ENCODE measurements around the gene TOMT. TPM values are rescaled to one million over a fixed set of nuclear protein-coding genes. Genes with fewer than 3 reads are reported as not detected.

Gene TOMT
- total RNA-seq, 1 donor from 2014 or later = not detected

- H3K36me3 Mint-ChIP-seq (ENCODE audit: unreplicated experiment) = no peaks in the 10 kb centered on the region
- H3K27ac Mint-ChIP-seq (ENCODE audit: unreplicated experiment) = no peak overlapping the region
- peaks cover 2% of the 10 kb centered on the region for H3K27me3 Mint-ChIP-seq (ENCODE audit: unreplicated experiment)
- H3K4me1 Mint-ChIP-seq (ENCODE audit: low read depth, unreplicated experiment) = no peaks in the 10 kb centered on the region
- no peaks in the 10 kb centered on the region for H3K9me3 Mint-ChIP-seq (ENCODE audit: unreplicated experiment)
- no peak overlapping the region for H3K4me3 Mint-ChIP-seq (ENCODE audit: unreplicated experiment)
- DNase-seq = no peak
- no peak for TF ChIP-seq CTCF (IDR thresholded peaks at IDR 0.05; ENCODE audit: partially characterized antibody, unreplicated experiment)
These were observed 50.0 kb downstream of the TOMT start for GRCh38 chr11:72155751-72156150.

- Mint-ChIP-seq H3K27ac (ENCODE audit: unreplicated experiment) (no peak overlapping the region), H3K4me1 (ENCODE audit: low read depth, unreplicated experiment) (no peaks in the 10 kb centered on the region), H3K36me3 (ENCODE audit: unreplicated experiment) (no peaks in the 10 kb centered on the region), H3K9me3 (ENCODE audit: unreplicated experiment) (no peaks in the 10 kb centered on the region), H3K27me3 (ENCODE audit: unreplicated experiment) (peaks cover 2% of the 10 kb centered on the region), H3K4me3 (ENCODE audit: unreplicated experiment) (no peak overlapping the region)
- no peak for DNase-seq
- no peak for TF ChIP-seq CTCF (IDR thresholded peaks at IDR 0.05; ENCODE audit: partially characterized antibody, unreplicated experiment)
These were observed 51.4 kb downstream of the TOMT start for GRCh38 chr11:72157131-72157530.

Small RNA genes lying within 50 kb of the gene (microRNA-seq; reads per million reads assigned to microRNA genes)
- gene MIR3165 (ENCODE audit: unreplicated experiment) = 0.55 reads per million

Other genes with a start within 250 kb of the TOMT start
- not detected for gene DEFB131B, start 227.5 kb upstream of the TOMT start, total RNA-seq (ENCODE audit: unreplicated experiment)
- 7.6 TPM for gene XNDC1N, start 177.3 kb upstream of the TOMT start, total RNA-seq (ENCODE audit: unreplicated experiment)
- gene RNF121, start 176.9 kb upstream of the TOMT start, total RNA-seq (ENCODE audit: unreplicated experiment) = 40.4 TPM
- gene IL18BP, start 107.0 kb upstream of the TOMT start, total RNA-seq (ENCODE audit: unreplicated experiment) = 13.1 TPM
- 207 TPM for gene NUMA1, start 25.4 kb upstream of the TOMT start, total RNA-seq (ENCODE audit: unreplicated experiment)
- 8.3 TPM for gene LRRC51, start 25.1 kb upstream of the TOMT start, total RNA-seq (ENCODE audit: unreplicated experiment)
- 68.3 TPM for gene LAMTOR1, start 2.6 kb upstream of the TOMT start, total RNA-seq (ENCODE audit: unreplicated experiment)
- 31.9 TPM for gene ANAPC15, start 6.8 kb downstream of the TOMT start, total RNA-seq (ENCODE audit: unreplicated experiment)
- gene FOLR3, start 29.8 kb downstream of the TOMT start, total RNA-seq (ENCODE audit: unreplicated experiment) = not detected
- gene FOLR1, start 86.2 kb downstream of the TOMT start, total RNA-seq (ENCODE audit: unreplicated experiment) = not detected
- not detected for gene FOLR2, start 110.9 kb downstream of the TOMT start, total RNA-seq (ENCODE audit: unreplicated experiment)
- 62.8 TPM for gene INPPL1, start 118.8 kb downstream of the TOMT start, total RNA-seq (ENCODE audit: unreplicated experiment)
- 12.0 TPM for gene PHOX2A, start 138.3 kb downstream of the TOMT start, total RNA-seq (ENCODE audit: unreplicated experiment)